ENCODE data around the gene NRL.

GRCh38 chr14:24143511-24143910 is 28.8 kb upstream of the NRL start:
- TF ChIP-seq EZH2phosphoT487 (IDR thresholded peaks at IDR 0.05; ENCODE audit: low read depth), result no peak
- TF ChIP-seq CTCF (IDR thresholded peaks at IDR 0.05; ENCODE audit: low read depth, low read length), result no peak
